H1 (cell line): ENCODE results near the gene ECI1. TPM values are rescaled to one million over a fixed set of nuclear protein-coding genes. Genes with fewer than 3 reads are reported as not detected.

Source experiments
- CTCF ChIA-PET: fragments of 300-600 bp; sonication (Branson Sonifier 250); formaldehyde crosslinking; loops from one replicate; lab custom pipeline; 2021; ENCODE audit not compliant: partially characterized antibody; lab: Charles Lee
- POLR2A ChIA-PET: fragments of 300-600 bp; sonication (Branson Sonifier 250); formaldehyde crosslinking; loops from one replicate; lab custom pipeline; 2021; ENCODE audit warnings: inconsistent platforms; ENCODE audit not compliant: partially characterized antibody; lab: Charles Lee
- DNase-seq, 2 experiments: peaks; one replicate each; pipeline versions ENCODE4 v3.0.0 to v3.0.0-alpha.2; 2010 to 2022; ENCODE audit warnings: low spot score in 2 of 2, low read depth in 1 of 2, mixed read lengths in 1 of 2
- FAIRE-seq: peaks from 2 replicates; lab custom pipeline; 2011; peaks lifted over from hg19 to GRCh38; lab: Jason Lieb, UNC
- H2AFZ ChIP-seq: 2 replicates; pipeline ENCODE4 v1.8.1; 2012; ENCODE audit warnings: low read length, inconsistent platforms
- H2AK5ac ChIP-seq: 2 replicates; pipeline ENCODE4 v1.6.1; 2013; ENCODE audit warnings: low read depth, low read length
- H2BK120ac ChIP-seq: replicated peaks from 2 replicates; pipeline ENCODE3; 2013; ENCODE audit warnings: low read depth, low read length, inconsistent platforms
- H2BK12ac ChIP-seq: 2 replicates; pipeline ENCODE4 v1.6.1; 2013; ENCODE audit warnings: low read depth, low read length
- H2BK15ac ChIP-seq: 2 replicates; pipeline ENCODE4 v1.6.1; 2013; ENCODE audit warnings: low read length
- H2BK20ac ChIP-seq: 2 replicates; pipeline ENCODE4 v1.6.1; 2013; ENCODE audit warnings: low read length
- H2BK5ac ChIP-seq: 2 replicates; pipeline ENCODE4 v1.6.1; 2013; ENCODE audit warnings: low read depth, low read length
- H3K14ac ChIP-seq: 2 replicates; pipeline ENCODE4 v1.6.1; 2013; ENCODE audit warnings: inconsistent platforms; ENCODE audit not compliant: insufficient read length
- H3K18ac ChIP-seq: 2 replicates; pipeline ENCODE4 v1.6.1; 2013; ENCODE audit warnings: low read length; ENCODE audit errors: extremely low read depth
- H3K23ac ChIP-seq: 2 replicates; pipeline ENCODE4 v1.6.1; 2013; ENCODE audit warnings: inconsistent platforms; ENCODE audit not compliant: insufficient read length
- H3K23me2 ChIP-seq: 2 replicates; pipeline ENCODE4 v1.6.1; 2013; ENCODE audit warnings: low read depth, low read length
- H3K27ac ChIP-seq: 2 replicates; pipeline ENCODE4 v1.6.1; 2011; ENCODE audit warnings: low read depth, low read length, inconsistent platforms
- H3K27me3 ChIP-seq, 4 experiments: replicated peaks in 1 of 4; 1 replicate in 1 of 4; 2 replicates in 3 of 4; pipeline versions ENCODE4 v1.6.1 to v1.8.1; 2011 to 2013; ENCODE audit warnings: low read length in 3 of 4, mild to moderate bottlenecking in 3 of 4, inconsistent platforms in 2 of 4, mixed read lengths in 2 of 4, moderate library complexity in 1 of 4; ENCODE audit not compliant: control insufficient read depth in 3 of 4, insufficient read depth in 3 of 4; ENCODE audit errors: extremely low read depth in 1 of 4
- H3K36me3 ChIP-seq, 4 experiments: 2 replicates each; pipeline versions ENCODE4 v1.6.1 to v1.8.1; 2011 to 2013; ENCODE audit warnings: mild to moderate bottlenecking in 4 of 4, low read length in 3 of 4, moderate library complexity in 2 of 4, control low read depth in 1 of 4, inconsistent platforms in 1 of 4; ENCODE audit not compliant: insufficient read depth in 4 of 4, control insufficient read depth in 2 of 4
- H3K4ac ChIP-seq: replicated peaks from 2 replicates; pipeline ENCODE3; 2013; ENCODE audit warnings: low read length, low read depth, mixed read lengths, inconsistent platforms; ENCODE audit not compliant: insufficient read length
- H3K4me1 ChIP-seq, 4 experiments: replicated peaks in 1 of 4; 1 replicate in 1 of 4; 2 replicates in 3 of 4; pipeline versions ENCODE4 v1.6.1 to v1.8.1; 2011 to 2013; ENCODE audit warnings: low read length in 3 of 4, inconsistent platforms in 2 of 4, mixed read lengths in 1 of 4; ENCODE audit not compliant: insufficient read depth in 4 of 4, control insufficient read depth in 3 of 4
- H3K4me2 ChIP-seq, 2 experiments: 2 replicates each; pipeline versions ENCODE4 v1.6.1 to v1.8.1; 2011 to 2013; ENCODE audit warnings: low read depth in 2 of 2, low read length in 2 of 2, control low read depth in 1 of 2, inconsistent platforms in 1 of 2, mild to moderate bottlenecking in 1 of 2; ENCODE audit not compliant: insufficient read depth in 1 of 2
- H3K4me3 ChIP-seq, 4 experiments: fragments of 200-600, 300-600 bp in 1 of 4; sonication (generic), shearing (Covaris generic), sonication (Bioruptor Twin) in 1 of 4; 2 replicates each; pipeline versions ENCODE4 v1.5.1 to v1.8.1; 2011 to 2016; ENCODE audit warnings: low read length in 4 of 4, low read depth in 3 of 4, control low read depth in 2 of 4, inconsistent platforms in 2 of 4, mild to moderate bottlenecking in 2 of 4, mixed read lengths in 1 of 4, moderate library complexity in 1 of 4; ENCODE audit not compliant: insufficient read depth in 2 of 4; ENCODE audit errors: extremely low read depth in 1 of 4
- H3K56ac ChIP-seq: replicated peaks from 2 replicates; pipeline ENCODE3; 2013; ENCODE audit warnings: low read depth, mild to moderate bottlenecking, mixed read lengths, low read length, inconsistent platforms; ENCODE audit not compliant: insufficient read length
- H3K79me1 ChIP-seq: 2 replicates; pipeline ENCODE4 v1.6.1; 2013; ENCODE audit warnings: low read depth, low read length, control low read depth
- H3K79me2 ChIP-seq, 2 experiments: 2 replicates each; pipeline versions ENCODE4 v1.6.1 to v1.8.1; 2012 to 2013; ENCODE audit warnings: low read length in 2 of 2, mild to moderate bottlenecking in 2 of 2, inconsistent platforms in 1 of 2; ENCODE audit not compliant: insufficient read depth in 2 of 2, control insufficient read depth in 1 of 2
- H3K9ac ChIP-seq, 4 experiments: replicated peaks in 1 of 4; 1 replicate in 1 of 4; 2 replicates in 3 of 4; pipeline versions ENCODE4 v1.6.1 to v1.8.1; 2011 to 2013; ENCODE audit warnings: low read depth in 3 of 4, low read length in 3 of 4, control low read depth in 2 of 4, mild to moderate bottlenecking in 2 of 4, moderate library complexity in 2 of 4, inconsistent platforms in 1 of 4; ENCODE audit errors: extremely low read depth in 1 of 4
- H3K9me3 ChIP-seq, 2 experiments: 2 replicates each; pipeline versions ENCODE4 v1.6.1 to v1.8.1; 2012 to 2013; ENCODE audit warnings: mild to moderate bottlenecking in 2 of 2, moderate library complexity in 2 of 2, control low read depth in 1 of 2, inconsistent platforms in 1 of 2, low read depth in 1 of 2, low read length in 1 of 2, mixed read lengths in 1 of 2; ENCODE audit not compliant: insufficient read depth in 2 of 2
- H4K20me1 ChIP-seq, 2 experiments: replicated peaks in 1 of 2; 2 replicates each; pipeline versions ENCODE3 to v1.8.1; 2011 to 2013; ENCODE audit warnings: inconsistent platforms in 2 of 2, low read length in 2 of 2, mild to moderate bottlenecking in 1 of 2; ENCODE audit not compliant: insufficient read depth in 2 of 2, control insufficient read depth in 1 of 2
- H4K5ac ChIP-seq: 2 replicates; pipeline ENCODE4 v1.6.1; 2013; ENCODE audit warnings: low read length, low read depth, mixed read lengths, inconsistent platforms; ENCODE audit not compliant: insufficient read length
- H4K8ac ChIP-seq: 2 replicates; pipeline ENCODE4 v1.8.0; 2013; ENCODE audit warnings: mild to moderate bottlenecking, moderate library complexity, low read length, inconsistent platforms; ENCODE audit not compliant: insufficient read depth; ENCODE audit errors: extremely low read depth
- H4K91ac ChIP-seq: replicated peaks from 2 replicates; pipeline ENCODE3; 2013; ENCODE audit warnings: low read length, mixed read lengths, inconsistent platforms; ENCODE audit not compliant: insufficient read length
- CBX8 ChIP-seq: fragments of 300-800, 300-1000 bp; sonication (generic); IDR thresholded peaks from 2 replicates; pipeline ENCODE4 v1.7.1; 2016; ENCODE audit warnings: low read depth, low read length, borderline replicate concordance
- HDAC2 ChIP-seq, 2 experiments: fragments of 300-600 bp in 1 of 2; sonication (generic) in 1 of 2; IDR thresholded peaks; 2 replicates each; pipeline ENCODE4 v1.6.1; 2011 to 2012; ENCODE audit warnings: low read depth in 2 of 2, low read length in 2 of 2, mild to moderate bottlenecking in 2 of 2, moderate library complexity in 2 of 2, borderline replicate concordance in 1 of 2, inconsistent platforms in 1 of 2
- KDM4A ChIP-seq: IDR thresholded peaks from one replicate; pipeline ENCODE4 v1.7.1; 2012; ENCODE audit warnings: low read depth, mild to moderate bottlenecking, moderate library complexity, low read length, inconsistent platforms; ENCODE audit not compliant: severe bottlenecking
- NRF1 ChIP-seq: IDR thresholded peaks from 2 replicates; pipeline ENCODE4 v1.6.1; 2011; ENCODE audit warnings: mild to moderate bottlenecking, low read depth, low read length, improper control_type of control experiment
- POLR2A ChIP-seq, 2 experiments: IDR thresholded peaks; 1 replicate in 1 of 2; 2 replicates in 1 of 2; pipeline ENCODE4 v1.6.1; 2011; ENCODE audit warnings: low read depth in 2 of 2, low read length in 2 of 2, mild to moderate bottlenecking in 2 of 2; ENCODE audit errors: control extremely low read depth in 1 of 2
- POU5F1 ChIP-seq: IDR thresholded peaks from 2 replicates; pipeline ENCODE4 v1.6.1; 2011; ENCODE audit warnings: low read depth, mild to moderate bottlenecking, low read length, moderate library complexity
- RBBP5 ChIP-seq: IDR thresholded peaks from 2 replicates; pipeline ENCODE4 v1.7.1; 2012; ENCODE audit warnings: low read depth, mild to moderate bottlenecking, inconsistent platforms, low read length, moderate library complexity, borderline replicate concordance
- RFX5 ChIP-seq: IDR thresholded peaks from 2 replicates; pipeline ENCODE4 v1.6.1; 2011; ENCODE audit warnings: low read depth, low read length, improper control_type of control experiment, borderline replicate concordance
- SIN3A ChIP-seq, 2 experiments: IDR thresholded peaks in 1 of 2; conservative IDR thresholded peaks in 1 of 2; 2 replicates each; pipeline ENCODE4 v1.6.1; 2011 to 2012; ENCODE audit warnings: low read length in 2 of 2, improper control_type of control experiment in 1 of 2, low read depth in 1 of 2, mild to moderate bottlenecking in 1 of 2
- SP2 ChIP-seq: IDR thresholded peaks from 2 replicates; pipeline ENCODE4 v1.6.1; 2012; ENCODE audit warnings: mild to moderate bottlenecking, low read length, inconsistent platforms
- SUZ12 ChIP-seq: fragments of 200-600 bp; sonication (generic); IDR thresholded peaks from 2 replicates; pipeline ENCODE4 v1.6.1; 2012; ENCODE audit warnings: mild to moderate bottlenecking, inconsistent platforms, low read length, moderate library complexity, mixed read lengths
- WGBS, 2 experiments: shearing (Covaris generic) in 1 of 2; methylation state at CpG; one replicate each; pipeline versions ENCODE4 v1.1.6 to v1.1.7; 2013 to 2015; ENCODE audit warnings: low lambda C conversion rate in 2 of 2, mixed read lengths in 2 of 2, inconsistent platforms in 1 of 2, low coverage in 1 of 2, missing lambda C conversion rate in 1 of 2; ENCODE audit not compliant: insufficient replicate concordance in 2 of 2, insufficient coverage in 1 of 2, insufficient read length in 1 of 2; ENCODE audit errors: extremely low coverage in 1 of 2, missing lambda C conversion rate in 1 of 2; 5-methylcytosine and 5-hydroxymethylcytosine counted together
- polyA plus RNA-seq, 7 experiments: library from polyadenylated mRNA; depleted of rRNA in 3 of 7; stranded (reverse) in 5 of 7; unstranded in 2 of 7; fragments of >200 nt in 5 of 7; fragments of 200-250 nt in 2 of 7; gene quantifications; 1 replicate in 5 of 7; 2 replicates in 1 of 7; 4 replicates in 1 of 7; pipeline versions ENCODE4 v1.2.1 to v1.2.3, GENCODE V29; 2011 to 2013; ENCODE audit warnings: missing spikeins in 2 of 7, mixed read lengths in 2 of 7
- total RNA-seq: library from RNA; stranded (reverse); fragmentation: NEBNext Ultra II Directional; extraction: Animal tissue kit (Norgen Biotek cat#: 25700); gene quantifications from 2 replicates; pipeline ENCODE4 v1.2.1, GENCODE V29; 2021

ECI1 gene
- total and polyA plus RNA-seq, 2 of the 8 experiments (the other 6 are each of a cell fraction or from before 2014, with no cell fraction given): 79.5 to 151 TPM

- FAIRE-seq: no peak
- Histone ChIP-seq H4K20me1 (peaks cover 4 to 14% of the 10 kb centered on the region in 2 experiments), H3K9ac (no peak overlapping the region), H3K79me1 (no peaks in the 10 kb centered on the region), H3K36me3 (no peaks in the 10 kb centered on the region), H3K23ac (no peak overlapping the region), H3K4ac (no peak overlapping the region), H3K79me2 (no peaks in the 10 kb centered on the region), H4K8ac (no peak overlapping the region), H4K91ac (no peak overlapping the region), H3K18ac (no peak overlapping the region; the same call in 1 of the 2 replicates), H2BK5ac (no peak overlapping the region), H3K9me3 (no peaks in the 10 kb centered on the region), H3K23me2 (peaks cover 8% of the 10 kb centered on the region; the same call in 1 of the 2 replicates), H3K4me3 (peak overlapping the region; percentile 39 to 74 (median 48)), H3K4me2 (peak overlapping the region; percentile 52 to 97), H3K27me3 (peaks cover 4 to 34% (median 24%) of the 10 kb centered on the region in 4 experiments), H2BK120ac (no peak overlapping the region), H2BK20ac (no peak overlapping the region), H2BK15ac (no peak overlapping the region), H3K27ac (no peak overlapping the region), H2AFZ (no peak overlapping the region), H2AK5ac (no peak overlapping the region), H3K14ac (no peak overlapping the region), H3K4me1 (peaks cover 0 to 10% (median 3%) of the 10 kb centered on the region in 4 experiments; a peak in 4 of 7 replicates), H2BK12ac (no peak overlapping the region), H3K56ac (no peak overlapping the region), H4K5ac (no peak overlapping the region)
- 14% methylated on average over 18 of the region's 49 CpGs; no CpG with 5 or more reads in 1 of the 2 experiments for WGBS, 2 experiments
- POLR2A ChIA-PET: interaction anchor here (0.7 to 6.9 kb wide), 18 partner anchors 8 to 306 kb away, joined by 3 to 63 read pairs (median 5); partner anchors contain the start of genes BRICD5, DNASE1L2, ECI1 and MLST8
- peak in 1 of 2 experiments; percentile 75 for DNase-seq
- CTCF ChIA-PET: interaction anchor here (0.7 to 3.2 kb wide), 32 partner anchors 8 to 454 kb away, joined by 3 to 26 read pairs (median 4); partner anchors contain the start of genes BRICD5, DNASE1L2, E4F1 and ECI1
- no peak for TF ChIP-seq RFX5
- peak; percentile 56 for TF ChIP-seq KDM4A
- TF ChIP-seq POLR2A (IDR thresholded peaks at IDR 0.05; ENCODE audit: control extremely low read depth in 1 of 2, low read depth in 2 of 2, low read length in 2 of 2): no peak
- TF ChIP-seq SP2: no peak
- TF ChIP-seq RBBP5: no peak; the same call in 1 of the 2 replicates
- no peak for TF ChIP-seq POU5F1
- TF ChIP-seq HDAC2 (IDR thresholded peaks at IDR 0.05; ENCODE audit: borderline replicate concordance in 1 of 2, low read depth in 2 of 2, low read length in 2 of 2): no peak
- TF ChIP-seq NRF1: no peak
- no peak for TF ChIP-seq CBX8
- TF ChIP-seq SUZ12: no peak
- peak in 1 of 2 experiments; percentile 68; a peak in 1 of 4 replicates for TF ChIP-seq SIN3A (conservative IDR thresholded peaks at IDR 0.05 in 1 of 2, IDR thresholded peaks at IDR 0.05 in 1 of 2; ENCODE audit: low read depth in 1 of 2, low read length in 2 of 2)
These were observed 55.8 kb downstream of the ECI1 start for GRCh38 chr16:2195322-2196161.
